HEK293 (cell line): Measurements from ENCODE around the gene CCNY.

Experiments used
- HOXD13 ChIP-seq: sonication (generic); formaldehyde crosslinking; IDR thresholded peaks from 2 replicates; pipeline ENCODE4 v1.8.0; 2022; ENCODE audit warnings: missing genetic modification reagents, borderline replicate concordance
- KLF1 ChIP-seq: fragments of 450-650 bp; formaldehyde crosslinking; IDR thresholded peaks from 2 replicates; pipeline ENCODE4 v1.5.1; 2016; ENCODE audit warnings: missing biosample characterization, missing genetic modification characterization
- KLF8 ChIP-seq: fragments of 450-650 bp; formaldehyde crosslinking; IDR thresholded peaks from 2 replicates; pipeline ENCODE4 v1.5.1; 2016; ENCODE audit warnings: missing biosample characterization, missing genetic modification characterization
- SCRT1 ChIP-seq: fragments of 450-650 bp; formaldehyde crosslinking; IDR thresholded peaks from 2 replicates; pipeline ENCODE4 v1.5.1; 2016; ENCODE audit warnings: missing biosample characterization, missing genetic modification characterization, borderline replicate concordance
- SP3 ChIP-seq: fragments of 450-650 bp; formaldehyde crosslinking; IDR thresholded peaks from 2 replicates; pipeline ENCODE4 v1.5.1; 2016; ENCODE audit warnings: missing biosample characterization, missing genetic modification characterization
- WT1 ChIP-seq: fragments of 450-650 bp; formaldehyde crosslinking; IDR thresholded peaks from 2 replicates; pipeline ENCODE4 v1.5.1; 2016; ENCODE audit warnings: missing biosample characterization, missing genetic modification characterization
- ZBTB1 ChIP-seq: fragments of 450-650 bp; formaldehyde crosslinking; IDR thresholded peaks from 2 replicates; pipeline ENCODE4 v1.5.1; 2016; ENCODE audit warnings: missing biosample characterization, missing genetic modification characterization
- ZBTB21 ChIP-seq: fragments of 450-650 bp; formaldehyde crosslinking; IDR thresholded peaks from 2 replicates; pipeline ENCODE4 v1.5.1; 2017; ENCODE audit warnings: missing biosample characterization, missing genetic modification characterization
- ZBTB7A ChIP-seq: fragments of 450-650 bp; formaldehyde crosslinking; IDR thresholded peaks from 2 replicates; pipeline ENCODE4 v1.5.1; 2016; ENCODE audit warnings: low read depth, missing biosample characterization, missing genetic modification characterization
- ZNF114 ChIP-seq: fragments of 450-650 bp; formaldehyde crosslinking; IDR thresholded peaks from 2 replicates; pipeline ENCODE4 v1.5.0; 2017; ENCODE audit warnings: missing biosample characterization, missing genetic modification characterization
- ZNF121 ChIP-seq: fragments of 450-650 bp; formaldehyde crosslinking; IDR thresholded peaks from 2 replicates; pipeline ENCODE4 v1.5.1; 2016; ENCODE audit warnings: missing biosample characterization, missing genetic modification characterization
- ZNF175 ChIP-seq: fragments of 450-650 bp; formaldehyde crosslinking; IDR thresholded peaks from 2 replicates; pipeline ENCODE4 v1.5.1; 2016; ENCODE audit warnings: missing biosample characterization, missing genetic modification characterization
- ZNF302 ChIP-seq: fragments of 450-650 bp; formaldehyde crosslinking; IDR thresholded peaks from 2 replicates; pipeline ENCODE4 v1.5.1; 2016; ENCODE audit warnings: missing biosample characterization, missing genetic modification characterization, low read depth
- ZNF366 ChIP-seq: fragments of 450-650 bp; formaldehyde crosslinking; conservative IDR thresholded peaks from 2 replicates; pipeline ENCODE4 v1.5.1; 2016; ENCODE audit warnings: missing biosample characterization, missing genetic modification characterization
- ZNF423 ChIP-seq: fragments of 450-650 bp; formaldehyde crosslinking; IDR thresholded peaks from 2 replicates; pipeline ENCODE4 v1.5.1; 2016; ENCODE audit warnings: missing biosample characterization, missing genetic modification characterization
- ZNF600 ChIP-seq: fragments of 450-650 bp; formaldehyde crosslinking; IDR thresholded peaks from 2 replicates; pipeline ENCODE4 v1.5.1; 2016; ENCODE audit warnings: missing biosample characterization, missing genetic modification characterization
- ZNF629 ChIP-seq: fragments of 450-650 bp; formaldehyde crosslinking; IDR thresholded peaks from 2 replicates; pipeline ENCODE4 v1.5.1; 2017; ENCODE audit warnings: missing biosample characterization, missing genetic modification characterization
- ZNF707 ChIP-seq: fragments of 450-650 bp; formaldehyde crosslinking; IDR thresholded peaks from 2 replicates; pipeline ENCODE4 v1.5.1; 2016; ENCODE audit warnings: missing biosample characterization, missing genetic modification characterization
- ZNF830 ChIP-seq: fragments of 450-650 bp; IDR thresholded peaks from 2 replicates; pipeline ENCODE4 v1.5.0; 2018; ENCODE audit warnings: missing biosample characterization, missing genetic modification characterization, low read depth, mild to moderate bottlenecking, moderate library complexity
- ZNF843 ChIP-seq: fragments of 450-650 bp; formaldehyde crosslinking; IDR thresholded peaks from 2 replicates; pipeline ENCODE4 v1.5.1; 2016; ENCODE audit warnings: missing biosample characterization, missing genetic modification characterization
- ZXDB ChIP-seq: fragments of 450-650 bp; formaldehyde crosslinking; IDR thresholded peaks from 2 replicates; pipeline ENCODE4 v1.5.1; 2016; ENCODE audit warnings: missing biosample characterization, missing genetic modification characterization
- TF ChIP-seq, protein P1 (sequence below): fragments of 450-650 bp; formaldehyde crosslinking; IDR thresholded peaks from 2 replicates; pipeline ENCODE4 v1.5.1; 2016; ENCODE audit warnings: missing biosample characterization, missing genetic modification characterization, borderline replicate concordance
- TF ChIP-seq, protein P2 (sequence below): fragments of 450-650 bp; formaldehyde crosslinking; IDR thresholded peaks from 2 replicates; pipeline ENCODE4; 2016; ENCODE audit warnings: missing biosample characterization, missing genetic modification characterization
- TF ChIP-seq, protein P3 (sequence below): fragments of 450-650 bp; formaldehyde crosslinking; IDR thresholded peaks from 2 replicates; pipeline ENCODE4 v1.5.1; 2016; ENCODE audit warnings: missing biosample characterization, missing genetic modification characterization
- TF ChIP-seq, protein P4 (sequence below): fragments of 450-650 bp; IDR thresholded peaks from 2 replicates; pipeline ENCODE4 v1.5.1; 2018; ENCODE audit warnings: missing biosample characterization, missing genetic modification characterization
- TF ChIP-seq, protein P5 (sequence below): fragments of 450-650 bp; formaldehyde crosslinking; conservative IDR thresholded peaks from 2 replicates; pipeline ENCODE4 v1.5.1; 2016; ENCODE audit warnings: low read depth, missing biosample characterization, missing genetic modification characterization
- TF ChIP-seq, protein P6 (sequence below): fragments of 450-650 bp; formaldehyde crosslinking; IDR thresholded peaks from 2 replicates; pipeline ENCODE4 v1.5.1; 2016; ENCODE audit warnings: missing biosample characterization, missing genetic modification characterization

Gene CCNY

DNA sequence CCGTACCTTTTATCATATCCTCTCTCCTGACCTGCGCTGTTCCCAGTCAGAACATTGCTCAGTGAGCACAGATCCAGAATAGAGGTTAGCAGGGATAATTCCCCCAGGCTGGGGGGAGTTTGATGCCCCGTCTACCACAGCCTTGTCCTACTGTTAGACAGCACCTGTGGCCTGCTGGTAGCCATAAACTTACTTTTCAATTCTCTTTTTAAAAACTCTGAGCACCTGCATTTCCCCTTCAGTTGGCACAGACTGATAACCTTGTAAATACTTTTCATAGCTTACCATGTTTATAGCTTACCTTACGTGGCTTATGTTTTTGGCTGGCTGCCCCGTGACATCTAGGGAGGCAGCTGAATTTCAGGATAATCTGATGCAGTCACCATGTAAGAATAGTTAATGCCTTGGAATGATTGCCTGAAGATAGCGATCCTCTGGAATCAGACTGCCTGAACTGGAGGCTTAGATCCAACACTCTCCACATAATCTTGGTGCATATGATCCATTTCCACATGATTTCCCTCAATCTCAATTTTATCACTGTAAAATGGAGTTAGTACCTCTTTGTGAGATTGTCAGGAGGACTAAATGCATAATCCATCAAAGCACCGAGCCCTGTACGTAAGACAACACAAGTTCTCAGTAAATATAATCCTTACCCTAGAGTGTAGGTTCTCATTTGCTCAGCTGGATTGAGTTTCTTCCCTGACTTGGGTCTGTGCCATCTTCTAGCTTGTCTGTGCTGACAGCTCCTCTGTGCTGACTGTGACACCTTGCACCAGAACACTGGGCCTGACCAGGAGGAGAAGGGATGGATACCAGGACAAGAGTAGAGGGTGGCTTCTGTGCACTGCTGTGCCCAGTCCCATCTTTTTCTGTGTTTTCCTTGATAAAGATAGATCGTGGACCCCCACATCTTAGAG is 157.1 kb downstream of the CCNY start (continued):
- TF ChIP-seq, protein P1, sequence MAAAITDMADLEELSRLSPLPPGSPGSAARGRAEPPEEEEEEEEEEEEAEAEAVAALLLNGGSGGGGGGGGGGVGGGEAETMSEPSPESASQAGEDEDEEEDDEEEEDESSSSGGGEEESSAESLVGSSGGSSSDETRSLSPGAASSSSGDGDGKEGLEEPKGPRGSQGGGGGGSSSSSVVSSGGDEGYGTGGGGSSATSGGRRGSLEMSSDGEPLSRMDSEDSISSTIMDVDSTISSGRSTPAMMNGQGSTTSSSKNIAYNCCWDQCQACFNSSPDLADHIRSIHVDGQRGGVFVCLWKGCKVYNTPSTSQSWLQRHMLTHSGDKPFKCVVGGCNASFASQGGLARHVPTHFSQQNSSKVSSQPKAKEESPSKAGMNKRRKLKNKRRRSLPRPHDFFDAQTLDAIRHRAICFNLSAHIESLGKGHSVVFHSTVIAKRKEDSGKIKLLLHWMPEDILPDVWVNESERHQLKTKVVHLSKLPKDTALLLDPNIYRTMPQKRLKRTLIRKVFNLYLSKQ (tag by site-specific recombination): no peak
- TF ChIP-seq ZNF707 (tag by site-specific recombination): no peak
- TF ChIP-seq ZBTB1 (tag by site-specific recombination): no peak
- no peak for TF ChIP-seq WT1 (tag by site-specific recombination)
- peak; percentile 54 for TF ChIP-seq ZNF366 (tag by site-specific recombination)
- TF ChIP-seq ZBTB7A (tag by site-specific recombination): no peak
- no peak for TF ChIP-seq KLF1 (tag by site-specific recombination)
- no peak for TF ChIP-seq ZBTB21 (tag by site-specific recombination)
- 0 out of 2 replicates have a peak, but pooled peaks have one; percentile 8 for TF ChIP-seq ZNF121 (tag by site-specific recombination)
- TF ChIP-seq ZNF843 (tag by site-specific recombination): no peak
- peak; percentile 30; the same call in 1 of the 2 replicates for TF ChIP-seq SCRT1 (tag by site-specific recombination)
- TF ChIP-seq, protein P2, sequence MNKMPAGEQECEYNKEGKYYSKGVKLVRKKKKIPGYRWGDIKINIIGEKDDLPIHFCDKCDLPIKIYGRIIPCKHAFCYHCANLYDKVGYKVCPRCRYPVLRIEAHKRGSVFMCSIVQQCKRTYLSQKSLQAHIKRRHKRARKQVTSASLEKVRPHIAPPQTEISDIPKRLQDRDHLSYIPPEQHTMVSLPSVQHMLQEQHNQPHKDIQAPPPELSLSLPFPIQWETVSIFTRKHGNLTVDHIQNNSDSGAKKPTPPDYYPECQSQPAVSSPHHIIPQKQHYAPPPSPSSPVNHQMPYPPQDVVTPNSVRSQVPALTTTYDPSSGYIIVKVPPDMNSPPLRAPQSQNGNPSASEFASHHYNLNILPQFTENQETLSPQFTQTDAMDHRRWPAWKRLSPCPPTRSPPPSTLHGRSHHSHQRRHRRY (tag by site-specific recombination): no peak
- no peak for TF ChIP-seq ZNF302 (tag by site-specific recombination)
- TF ChIP-seq, protein P3, sequence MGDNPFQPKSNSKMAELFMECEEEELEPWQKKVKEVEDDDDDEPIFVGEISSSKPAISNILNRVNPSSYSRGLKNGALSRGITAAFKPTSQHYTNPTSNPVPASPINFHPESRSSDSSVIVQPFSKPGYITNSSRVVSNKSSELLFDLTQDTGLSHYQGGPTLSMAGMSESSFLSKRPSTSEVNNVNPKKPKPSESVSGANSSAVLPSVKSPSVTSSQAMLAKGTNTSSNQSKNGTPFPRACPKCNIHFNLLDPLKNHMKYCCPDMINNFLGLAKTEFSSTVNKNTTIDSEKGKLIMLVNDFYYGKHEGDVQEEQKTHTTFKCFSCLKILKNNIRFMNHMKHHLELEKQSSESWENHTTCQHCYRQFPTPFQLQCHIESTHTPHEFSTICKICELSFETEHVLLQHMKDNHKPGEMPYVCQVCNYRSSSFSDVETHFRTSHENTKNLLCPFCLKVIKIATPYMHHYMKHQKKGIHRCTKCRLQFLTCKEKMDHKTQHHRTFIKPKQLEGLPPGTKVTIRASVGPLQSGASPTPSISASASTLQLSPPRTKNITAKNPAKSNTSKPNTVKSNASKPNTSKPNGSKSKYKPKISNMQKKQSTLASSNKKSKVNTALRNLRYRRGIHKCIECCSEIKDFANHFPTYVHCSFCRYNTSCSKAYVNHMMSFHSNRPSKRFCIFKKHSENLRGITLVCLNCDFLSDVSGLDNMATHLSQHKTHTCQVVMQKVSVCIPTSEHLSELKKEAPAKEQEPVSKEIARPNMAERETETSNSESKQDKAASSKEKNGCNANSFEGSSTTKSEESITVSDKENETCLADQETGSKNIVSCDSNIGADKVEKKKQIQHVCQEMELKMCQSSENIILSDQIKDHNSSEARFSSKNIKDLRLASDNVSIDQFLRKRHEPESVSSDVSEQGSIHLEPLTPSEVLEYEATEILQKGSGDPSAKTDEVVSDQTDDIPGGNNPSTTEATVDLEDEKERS (tag by site-specific recombination): no peak
- no peak for TF ChIP-seq ZNF175 (tag by site-specific recombination)
- TF ChIP-seq, protein P4, sequence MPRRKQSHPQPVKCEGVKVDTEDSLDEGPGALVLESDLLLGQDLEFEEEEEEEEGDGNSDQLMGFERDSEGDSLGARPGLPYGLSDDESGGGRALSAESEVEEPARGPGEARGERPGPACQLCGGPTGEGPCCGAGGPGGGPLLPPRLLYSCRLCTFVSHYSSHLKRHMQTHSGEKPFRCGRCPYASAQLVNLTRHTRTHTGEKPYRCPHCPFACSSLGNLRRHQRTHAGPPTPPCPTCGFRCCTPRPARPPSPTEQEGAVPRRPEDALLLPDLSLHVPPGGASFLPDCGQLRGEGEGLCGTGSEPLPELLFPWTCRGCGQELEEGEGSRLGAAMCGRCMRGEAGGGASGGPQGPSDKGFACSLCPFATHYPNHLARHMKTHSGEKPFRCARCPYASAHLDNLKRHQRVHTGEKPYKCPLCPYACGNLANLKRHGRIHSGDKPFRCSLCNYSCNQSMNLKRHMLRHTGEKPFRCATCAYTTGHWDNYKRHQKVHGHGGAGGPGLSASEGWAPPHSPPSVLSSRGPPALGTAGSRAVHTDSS (tag by site-specific recombination): no peak
- no peak for TF ChIP-seq KLF8
- TF ChIP-seq ZNF114: no peak
- TF ChIP-seq SP3 (tag by site-specific recombination): no peak
- TF ChIP-seq ZNF830 (tag by site-specific recombination): no peak
- 0 out of 2 replicates have a peak, but pooled peaks have one; percentile 25 for TF ChIP-seq ZNF629 (tag by site-specific recombination)
- TF ChIP-seq, protein P5, sequence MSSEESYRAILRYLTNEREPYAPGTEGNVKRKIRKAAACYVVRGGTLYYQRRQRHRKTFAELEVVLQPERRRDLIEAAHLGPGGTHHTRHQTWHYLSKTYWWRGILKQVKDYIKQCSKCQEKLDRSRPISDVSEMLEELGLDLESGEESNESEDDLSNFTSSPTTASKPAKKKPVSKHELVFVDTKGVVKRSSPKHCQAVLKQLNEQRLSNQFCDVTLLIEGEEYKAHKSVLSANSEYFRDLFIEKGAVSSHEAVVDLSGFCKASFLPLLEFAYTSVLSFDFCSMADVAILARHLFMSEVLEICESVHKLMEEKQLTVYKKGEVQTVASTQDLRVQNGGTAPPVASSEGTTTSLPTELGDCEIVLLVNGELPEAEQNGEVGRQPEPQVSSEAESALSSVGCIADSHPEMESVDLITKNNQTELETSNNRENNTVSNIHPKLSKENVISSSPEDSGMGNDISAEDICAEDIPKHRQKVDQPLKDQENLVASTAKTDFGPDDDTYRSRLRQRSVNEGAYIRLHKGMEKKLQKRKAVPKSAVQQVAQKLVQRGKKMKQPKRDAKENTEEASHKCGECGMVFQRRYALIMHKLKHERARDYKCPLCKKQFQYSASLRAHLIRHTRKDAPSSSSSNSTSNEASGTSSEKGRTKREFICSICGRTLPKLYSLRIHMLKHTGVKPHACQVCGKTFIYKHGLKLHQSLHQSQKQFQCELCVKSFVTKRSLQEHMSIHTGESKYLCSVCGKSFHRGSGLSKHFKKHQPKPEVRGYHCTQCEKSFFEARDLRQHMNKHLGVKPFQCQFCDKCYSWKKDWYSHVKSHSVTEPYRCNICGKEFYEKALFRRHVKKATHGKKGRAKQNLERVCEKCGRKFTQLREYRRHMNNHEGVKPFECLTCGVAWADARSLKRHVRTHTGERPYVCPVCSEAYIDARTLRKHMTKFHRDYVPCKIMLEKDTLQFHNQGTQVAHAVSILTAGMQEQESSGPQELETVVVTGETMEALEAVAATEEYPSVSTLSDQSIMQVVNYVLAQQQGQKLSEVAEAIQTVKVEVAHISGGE (tag by site-specific recombination): no peak
- TF ChIP-seq ZXDB (tag by site-specific recombination): 0 out of 2 replicates have a peak, but pooled peaks have one; percentile 16
- no peak for TF ChIP-seq ZNF423 (tag by site-specific recombination)
- TF ChIP-seq ZNF600 (tag by site-specific recombination): peak; percentile 49; the same call in 1 of the 2 replicates
- TF ChIP-seq, protein P6, sequence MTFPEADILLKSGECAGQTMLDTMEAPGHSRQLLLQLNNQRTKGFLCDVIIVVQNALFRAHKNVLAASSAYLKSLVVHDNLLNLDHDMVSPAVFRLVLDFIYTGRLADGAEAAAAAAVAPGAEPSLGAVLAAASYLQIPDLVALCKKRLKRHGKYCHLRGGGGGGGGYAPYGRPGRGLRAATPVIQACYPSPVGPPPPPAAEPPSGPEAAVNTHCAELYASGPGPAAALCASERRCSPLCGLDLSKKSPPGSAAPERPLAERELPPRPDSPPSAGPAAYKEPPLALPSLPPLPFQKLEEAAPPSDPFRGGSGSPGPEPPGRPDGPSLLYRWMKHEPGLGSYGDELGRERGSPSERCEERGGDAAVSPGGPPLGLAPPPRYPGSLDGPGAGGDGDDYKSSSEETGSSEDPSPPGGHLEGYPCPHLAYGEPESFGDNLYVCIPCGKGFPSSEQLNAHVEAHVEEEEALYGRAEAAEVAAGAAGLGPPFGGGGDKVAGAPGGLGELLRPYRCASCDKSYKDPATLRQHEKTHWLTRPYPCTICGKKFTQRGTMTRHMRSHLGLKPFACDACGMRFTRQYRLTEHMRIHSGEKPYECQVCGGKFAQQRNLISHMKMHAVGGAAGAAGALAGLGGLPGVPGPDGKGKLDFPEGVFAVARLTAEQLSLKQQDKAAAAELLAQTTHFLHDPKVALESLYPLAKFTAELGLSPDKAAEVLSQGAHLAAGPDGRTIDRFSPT (tag by site-specific recombination): no peak
- no peak for TF ChIP-seq HOXD13
